ENCODE results near the gene SYP. TPM values are rescaled to one million over a fixed set of nuclear protein-coding genes. Genes with fewer than 3 reads are reported as not detected.

SYP gene
- total and polyA plus RNA-seq, 2 experiments from 2014 or later, result 1.4 to 2.1 TPM

- 91% methylated on average over 17 of the region's 17 CpGs for WGBS (ENCODE audit: low lambda C conversion rate, missing lambda C conversion rate)
Measured at GRCh38 chrX:49228185-49228584, 28.2 kb upstream of the SYP start.

GRCh38 chrX:49227726-49228125 lies 27.7 kb upstream of the SYP start:
- H3K4me1 ChIP-seq (ENCODE audit: insufficient read depth), result no peaks in the 10 kb centered on the region
- no peak overlapping the region for H3K4me3 ChIP-seq
- no peaks in the 10 kb centered on the region for H3K9me3 ChIP-seq (ENCODE audit: low read depth)
- H3K27me3 ChIP-seq, result no peaks in the 10 kb centered on the region
- no peak overlapping the region for H3K27ac ChIP-seq
- H3K36me3 ChIP-seq (replicated peaks; ENCODE audit: insufficient read depth, low read depth), result no peaks in the 10 kb centered on the region
- TF ChIP-seq EZH2 (IDR thresholded peaks at IDR 0.05; ENCODE audit: borderline replicate concordance) (no peak), EZH2phosphoT487 (IDR thresholded peaks at IDR 0.05; ENCODE audit: low read depth, severe bottlenecking, unreplicated experiment) (no peak), CTCF (IDR thresholded peaks at IDR 0.05; ENCODE audit: poor library complexity) (no peak)
- DNase-seq (ENCODE audit: low spot score), result no peak
- no peak overlapping the region for H3K4me2 ChIP-seq
- no peaks in the 10 kb centered on the region for H4K20me1 ChIP-seq (ENCODE audit: insufficient read depth, poor library complexity, severe bottlenecking)
- H3K9me2 ChIP-seq (replicated peaks; ENCODE audit: insufficient read depth), result no peaks in the 10 kb centered on the region
- no peak overlapping the region for H2AFZ ChIP-seq
- H3K79me2 ChIP-seq, result no peaks in the 10 kb centered on the region
- WGBS (ENCODE audit: low lambda C conversion rate, missing lambda C conversion rate), result 67% methylated on average over 2 of the region's 2 CpGs

More at GRCh38 chrX:49228185-49228584, 28.2 kb upstream of the SYP start:
- no peaks in the 10 kb centered on the region for H3K79me2 ChIP-seq
- H3K27me3 ChIP-seq, result no peaks in the 10 kb centered on the region
- no peak for DNase-seq (ENCODE audit: low spot score)
- no peak overlapping the region for H3K4me2 ChIP-seq
- no peak overlapping the region for H3K27ac ChIP-seq
- no peaks in the 10 kb centered on the region for H3K9me3 ChIP-seq (ENCODE audit: low read depth)
- H2AFZ ChIP-seq, result no peak overlapping the region
- H3K36me3 ChIP-seq (replicated peaks; ENCODE audit: insufficient read depth, low read depth), result no peaks in the 10 kb centered on the region
- H3K4me1 ChIP-seq (ENCODE audit: insufficient read depth), result no peaks in the 10 kb centered on the region
- TF ChIP-seq EZH2 (IDR thresholded peaks at IDR 0.05; ENCODE audit: borderline replicate concordance) (no peak), CTCF (IDR thresholded peaks at IDR 0.05; ENCODE audit: poor library complexity) (no peak), EZH2phosphoT487 (IDR thresholded peaks at IDR 0.05; ENCODE audit: low read depth, severe bottlenecking, unreplicated experiment) (no peak)
- H3K4me3 ChIP-seq, result no peak overlapping the region
- H3K9me2 ChIP-seq (replicated peaks; ENCODE audit: insufficient read depth), result no peaks in the 10 kb centered on the region
- H4K20me1 ChIP-seq (ENCODE audit: insufficient read depth, poor library complexity, severe bottlenecking), result no peaks in the 10 kb centered on the region

- H3K4me1 ChIP-seq (ENCODE audit: insufficient read depth), result no peaks in the 10 kb centered on the region
- WGBS (ENCODE audit: low lambda C conversion rate, missing lambda C conversion rate), result 90% methylated on average over 9 of the region's 9 CpGs
Measured at GRCh38 chrX:49226946-49227345, 27.0 kb upstream of the SYP start.

More at GRCh38 chrX:49226946-49227345, 27.0 kb upstream of the SYP start:
- H3K9me2 ChIP-seq (replicated peaks; ENCODE audit: insufficient read depth), result no peaks in the 10 kb centered on the region
- H3K79me2 ChIP-seq, result no peaks in the 10 kb centered on the region
- H4K20me1 ChIP-seq (ENCODE audit: insufficient read depth, poor library complexity, severe bottlenecking), result no peaks in the 10 kb centered on the region
- TF ChIP-seq CTCF (IDR thresholded peaks at IDR 0.05; ENCODE audit: poor library complexity) (no peak), EZH2phosphoT487 (IDR thresholded peaks at IDR 0.05; ENCODE audit: low read depth, severe bottlenecking, unreplicated experiment) (no peak), EZH2 (IDR thresholded peaks at IDR 0.05; ENCODE audit: borderline replicate concordance) (no peak)
- no peak overlapping the region for H2AFZ ChIP-seq
- no peaks in the 10 kb centered on the region for H3K36me3 ChIP-seq (replicated peaks; ENCODE audit: insufficient read depth, low read depth)
- H3K4me2 ChIP-seq, result no peak overlapping the region
- no peaks in the 10 kb centered on the region for H3K9me3 ChIP-seq (ENCODE audit: low read depth)
- H3K4me3 ChIP-seq, result no peak overlapping the region
- H3K27ac ChIP-seq, result no peak overlapping the region
- H3K27me3 ChIP-seq, result no peaks in the 10 kb centered on the region
- DNase-seq (ENCODE audit: low spot score), result no peak

All from hepatocyte (in vitro differentiated cells).